HS-27A (cell line): Measurements from ENCODE around the gene LRRC1.
A peak's percentile ranks its signal among the peaks of the same experiment; 100 is the strongest.
"Not testable (repeated sequence)": the region's sequence is repeated elsewhere in the genome, so short reads cannot be mapped to it uniquely, and the experiment has no call there.

Experiments
- DNase-seq: peaks from one replicate; pipeline ENCODE4 v3.0.0-alpha.2; 2012; ENCODE audit warnings: low read depth, missing footprints

LRRC1 gene

GRCh38 chr6:53794720-53795339 is at the start of gene LRRC1:
Gene LRRC1 (plus strand): TSS chr6:53795005. CDS start chr6:53795257, 252 bp downstream.
- DNase-seq = no peak

GRCh38 chr6:53746442-53747103 is 48.2 kb upstream of the LRRC1 start:
- DNase-seq = no peak

DNA sequence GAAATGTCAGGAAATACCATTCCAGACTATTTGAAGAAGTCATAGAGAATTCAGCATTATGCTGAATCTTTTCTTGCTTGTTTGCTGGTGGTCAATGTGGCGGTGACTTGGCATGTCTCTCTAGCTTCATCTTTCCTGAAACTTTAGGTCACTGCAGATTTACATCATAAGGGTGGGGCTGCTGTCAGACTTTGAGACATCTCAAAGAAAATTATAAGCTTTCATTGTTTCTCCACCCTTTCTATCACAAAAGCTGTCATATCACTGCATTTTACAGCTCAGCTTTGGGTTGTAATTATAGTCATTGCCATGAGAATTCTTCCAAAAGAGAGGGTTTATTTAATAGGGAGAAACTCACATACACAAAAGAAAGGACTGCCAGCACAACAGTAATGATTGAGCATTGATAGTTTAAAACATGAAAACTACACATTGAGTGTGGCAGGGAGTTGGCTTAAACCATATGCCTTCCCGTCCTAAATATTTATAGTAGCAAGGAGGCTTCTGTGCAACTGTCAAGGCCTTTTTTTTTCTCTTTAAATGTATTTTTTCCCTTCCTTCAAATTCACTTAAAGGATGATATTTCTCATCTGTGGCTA is 44.7 kb upstream of the LRRC1 start:
- no peak for DNase-seq

GRCh38 chr6:53751417-53751816 is 43.4 kb upstream of the LRRC1 start:
- DNase-seq = no peak

DNA sequence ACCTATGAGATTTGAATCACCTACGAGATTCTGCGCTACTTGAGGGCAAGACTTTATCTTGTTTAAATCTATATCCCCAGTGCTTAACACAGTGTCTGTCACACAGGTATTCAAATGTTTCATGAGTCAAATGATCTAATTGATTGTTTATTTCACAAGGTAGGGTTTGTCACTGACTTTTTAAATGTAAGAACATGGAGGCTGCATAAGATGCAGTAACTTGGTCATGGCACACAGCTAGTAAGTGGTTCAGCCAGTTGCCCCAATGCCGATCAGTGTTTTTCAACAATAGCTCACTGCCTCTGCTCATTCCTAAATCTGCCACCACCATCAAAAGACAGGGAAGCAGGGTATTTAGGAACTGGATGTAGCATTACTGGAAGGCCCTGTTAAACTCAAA is 42.4 kb upstream of the LRRC1 start:
- DNase-seq = no peak

DNA sequence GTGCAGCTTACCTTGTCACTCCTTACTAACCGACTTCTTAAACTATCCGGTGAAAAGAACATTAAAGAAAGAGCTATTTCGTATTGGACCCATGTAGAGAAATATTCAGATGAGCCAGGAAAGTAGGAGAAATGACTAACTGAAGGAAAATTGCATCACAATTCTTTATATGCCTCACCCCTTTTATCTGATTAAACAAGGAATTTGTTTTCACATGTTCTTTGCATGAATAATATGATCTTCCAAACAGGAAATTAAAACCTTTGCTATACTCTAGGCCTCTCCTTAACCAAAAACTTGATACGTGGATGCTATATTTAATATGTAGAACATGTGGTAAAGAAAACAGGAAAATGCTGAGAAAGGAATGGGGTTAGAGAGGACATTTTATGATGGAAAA is 41.9 kb upstream of the LRRC1 start:
- DNase-seq = no peak

- no peak for DNase-seq
These were observed 40.5 kb upstream of the LRRC1 start for GRCh38 chr6:53754330-53754729.

DNA sequence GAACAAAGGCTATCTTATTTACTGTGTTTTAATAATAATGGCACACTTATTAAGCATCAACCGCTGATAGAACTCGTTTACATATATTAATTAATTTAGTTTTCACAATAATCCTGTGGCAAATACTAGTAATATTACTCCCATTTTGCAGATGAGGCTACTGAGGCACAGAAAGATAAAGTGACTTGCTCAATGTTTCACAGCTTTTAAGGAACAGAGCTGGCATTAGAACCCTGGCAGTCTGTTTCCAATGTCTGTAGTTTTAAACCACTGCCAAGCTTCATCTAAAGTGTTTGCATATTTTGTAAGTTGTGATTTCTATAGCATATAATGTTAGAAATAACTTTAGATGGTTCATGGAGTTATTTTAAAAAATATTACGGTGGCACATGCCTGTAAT is 38.4 kb upstream of the LRRC1 start:
- no peak for DNase-seq

DNA sequence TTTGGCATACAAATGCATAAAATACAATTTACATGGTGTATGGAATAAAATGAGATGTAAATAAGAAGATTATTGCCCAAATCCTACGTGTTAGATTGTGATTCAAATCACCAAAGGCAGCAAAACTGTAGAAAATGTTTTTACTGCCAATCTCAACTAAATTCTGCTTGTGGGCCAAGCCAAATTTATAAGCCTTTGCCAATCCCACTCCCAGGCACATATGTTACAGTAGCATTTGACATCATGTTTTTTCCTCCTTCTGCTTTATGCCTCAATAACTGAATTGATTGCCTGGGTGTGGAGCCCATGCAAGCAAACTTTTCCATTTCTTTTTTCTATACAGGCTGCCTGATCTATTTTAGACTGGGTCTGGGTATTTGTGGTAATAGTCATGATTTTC is 36.3 kb upstream of the LRRC1 start:
- DNase-seq = no peak

- DNase-seq = no peak
These were observed 33.8 kb upstream of the LRRC1 start for GRCh38 chr6:53761036-53761435.

- DNase-seq = peak; percentile 12
These were observed 29.5 kb upstream of the LRRC1 start for GRCh38 chr6:53765270-53765669.

GRCh38 chr6:53766930-53767329 is 27.9 kb upstream of the LRRC1 start:
- DNase-seq = no peak

DNA sequence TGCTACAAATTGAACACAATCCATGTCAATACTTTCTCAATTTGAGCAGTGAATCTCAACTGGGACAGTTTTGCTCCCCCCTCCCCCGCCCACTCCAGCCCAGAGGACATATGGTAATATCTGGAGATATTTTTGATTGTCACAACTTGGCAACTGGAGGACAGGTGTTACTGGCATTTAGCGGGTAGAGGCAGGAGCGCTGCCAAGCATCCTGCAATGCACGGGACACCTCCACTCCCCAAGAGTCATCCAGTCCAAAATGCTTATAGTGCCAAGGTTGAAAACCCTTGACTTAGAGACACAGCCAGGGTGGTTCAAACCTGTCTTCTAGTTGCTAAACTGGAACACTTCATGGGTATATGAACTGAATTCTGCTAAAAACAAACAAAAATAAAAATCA is 26.9 kb upstream of the LRRC1 start:
- no peak for DNase-seq

DNA sequence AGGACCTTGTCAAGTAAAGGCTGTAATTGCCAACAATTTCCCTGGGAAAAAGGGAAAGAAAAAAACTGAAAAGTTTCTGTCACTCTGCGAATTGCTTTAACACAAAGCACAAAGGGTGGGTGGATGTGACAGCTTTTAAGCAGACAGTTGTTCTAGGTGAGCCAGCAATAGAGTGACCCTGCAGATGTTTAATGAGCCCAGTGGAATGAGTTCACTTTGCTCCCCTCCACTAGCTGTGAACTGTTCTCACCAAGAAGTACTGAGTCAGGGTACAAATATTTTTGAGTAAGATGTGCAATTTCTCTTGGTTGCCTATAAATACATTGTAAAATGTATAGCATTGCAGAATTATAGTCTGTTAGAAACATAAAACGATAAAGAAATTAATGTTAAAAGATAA is 26.2 kb upstream of the LRRC1 start:
- no peak for DNase-seq

DNA sequence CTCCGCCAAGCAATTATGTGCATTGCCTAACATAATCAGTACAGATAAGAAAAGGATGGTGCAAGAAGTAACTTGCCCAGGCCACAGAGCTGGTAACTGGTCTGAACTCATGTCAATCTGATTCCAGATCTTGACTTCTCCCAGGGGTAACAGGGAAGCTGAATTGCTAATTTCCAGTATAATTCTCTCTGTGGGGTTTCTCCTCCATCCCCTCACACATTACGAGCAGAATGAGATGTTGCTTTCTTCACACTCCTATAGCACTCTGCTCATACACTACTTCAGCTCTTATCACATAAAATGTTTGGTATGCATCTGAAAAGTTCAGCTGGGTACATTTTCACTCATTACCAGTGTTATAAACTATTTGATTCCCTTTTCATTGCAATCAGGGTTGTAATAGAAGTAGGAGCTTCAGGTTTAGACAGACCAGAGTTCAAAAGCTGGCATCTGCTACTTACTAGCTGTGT is 24.0 kb upstream of the LRRC1 start:
- DNase-seq = no peak

GRCh38 chr6:53771785-53772624 is 22.8 kb upstream of the LRRC1 start:
- no peak for DNase-seq

DNA sequence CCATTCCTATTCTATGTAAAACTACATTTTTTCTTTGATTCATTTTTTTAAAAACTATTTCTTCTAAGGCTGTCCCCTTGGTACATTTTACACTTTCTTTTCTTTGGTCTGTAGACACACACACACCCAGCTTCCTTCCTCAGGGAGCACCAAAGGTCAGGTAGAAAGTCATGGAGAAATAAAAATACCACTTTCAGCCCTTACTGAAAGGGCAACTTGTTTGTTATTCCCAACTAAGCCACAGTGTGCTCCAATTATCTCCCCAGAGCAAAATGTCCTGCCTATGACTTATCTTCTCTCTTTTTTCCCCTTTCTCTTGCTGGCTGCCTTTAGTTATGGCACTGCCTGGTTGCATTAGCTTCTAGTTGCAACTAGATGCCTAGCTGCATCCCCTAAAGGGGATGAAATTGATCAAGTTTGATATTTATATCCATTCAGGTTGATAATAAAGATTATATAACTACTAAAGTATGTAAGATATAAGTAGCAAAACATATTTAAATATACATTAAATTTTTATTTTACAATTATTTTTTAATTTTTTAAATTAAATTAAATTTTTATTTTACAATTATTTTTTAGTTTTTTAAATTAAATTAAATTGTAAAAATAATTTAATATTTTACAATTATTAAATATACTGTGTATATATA is 21.6 kb upstream of the LRRC1 start:
- no peak for DNase-seq

DNA sequence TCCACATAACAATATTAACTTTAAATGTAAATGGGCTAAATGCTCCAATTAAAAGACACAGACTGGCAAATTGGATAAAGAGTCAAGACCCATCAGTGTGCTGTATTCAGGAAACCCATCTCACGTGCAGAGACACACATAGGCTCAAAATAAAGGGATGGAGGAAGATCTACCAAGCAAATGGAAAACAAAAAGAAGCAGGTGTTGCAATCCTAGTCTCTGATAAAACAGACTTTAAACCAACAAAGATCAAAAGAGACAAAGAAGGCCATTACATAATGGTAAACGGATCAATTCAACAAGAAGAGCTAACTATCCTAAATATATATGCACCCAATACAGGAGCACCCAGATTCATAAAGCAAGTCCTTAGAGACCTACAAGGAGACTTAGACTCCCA is 18.7 kb upstream of the LRRC1 start:
- not testable (repeated sequence) for DNase-seq

- DNase-seq = not testable (repeated sequence)
These were observed 9.8 kb upstream of the LRRC1 start for GRCh38 chr6:53784991-53785390.

DNA sequence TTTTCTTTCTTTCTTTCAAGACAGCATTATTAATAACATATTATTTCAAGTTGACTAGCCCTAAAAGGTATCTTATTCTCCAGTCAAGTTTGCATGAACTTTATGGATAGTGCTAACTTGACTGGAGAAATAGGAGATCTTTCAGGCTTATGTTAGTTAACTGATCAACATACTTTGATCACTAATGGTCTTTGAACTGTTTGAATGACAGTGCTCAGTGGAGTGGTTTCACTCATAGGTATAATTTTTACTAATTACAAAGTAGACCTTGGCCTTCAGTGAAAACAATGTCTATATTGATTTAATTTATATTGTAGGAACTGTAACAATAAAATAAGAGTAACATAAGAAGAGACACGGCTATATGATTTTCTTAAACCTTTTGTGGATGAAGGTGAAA is 8.0 kb upstream of the LRRC1 start:
- DNase-seq = no peak

DNA sequence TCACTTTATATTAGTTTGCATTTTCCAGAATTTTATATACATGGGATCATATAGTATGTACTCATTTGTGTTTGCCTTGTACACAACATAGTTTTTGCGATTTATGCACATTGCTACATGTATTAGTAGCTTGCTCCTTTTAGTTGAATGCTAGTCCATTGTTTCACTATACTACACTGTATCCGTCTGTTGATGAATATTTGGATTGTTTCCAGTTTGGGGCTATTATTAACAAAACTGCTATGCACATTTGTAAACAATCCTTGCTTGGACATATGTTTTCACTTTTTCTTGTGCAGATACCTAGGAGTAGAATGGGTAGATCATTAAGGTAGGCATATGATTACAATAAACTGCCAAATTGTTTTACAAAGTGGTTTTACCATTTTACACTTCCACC is 3.9 kb upstream of the LRRC1 start:
- no peak for DNase-seq

DNA sequence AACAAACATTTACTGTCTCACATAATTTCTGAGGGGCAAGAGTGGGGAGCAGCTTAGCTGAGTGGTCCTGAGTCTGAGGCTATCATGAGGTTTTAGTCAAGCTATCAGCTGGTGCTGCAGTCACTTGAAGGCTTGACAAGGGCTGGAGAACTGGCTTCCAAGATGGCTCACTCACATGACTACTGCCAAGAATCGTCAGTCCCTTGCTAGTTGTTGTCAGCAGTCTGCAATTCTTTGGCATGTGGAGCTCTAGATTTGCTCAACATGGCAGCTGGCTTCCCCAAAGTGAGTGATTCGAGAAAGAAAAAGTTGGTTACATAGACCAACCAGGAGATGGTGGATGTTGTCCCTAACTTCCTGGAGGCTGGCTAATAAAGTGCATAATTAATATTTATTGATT is 2.8 kb upstream of the LRRC1 start:
- DNase-seq = no peak
